Activated T-helper 1 cell treated with anti-CD3 and anti-CD28 coated beads, Interleukin-12 subunit alpha, Interleukin-12 subunit beta, Interleukin-2, Interleukin-4 antibody, amounts not matched to agents 30 ng/mL and 10 ng/mL and 1 ng/mL, durations not matched to agents 14 hours and 24 hours and 36 hours (primary cell): Measurements from ENCODE around the gene MLLT3. TPM values are rescaled to one million over a fixed set of nuclear protein-coding genes. Genes with fewer than 3 reads are reported as not detected.
"Not testable (repeated sequence)": the region's sequence is repeated elsewhere in the genome, so short reads cannot be mapped to it uniquely, and the experiment has no call there.

Source experiments
- DNase-seq: peaks from one replicate; pipeline ENCODE4 v3.0.0; 2021; ENCODE audit warnings: low spot score
- H3K27ac Mint-ChIP-seq: one replicate; pipeline ENCODE4 v1.8.0; 2021; ENCODE audit warnings: mild to moderate bottlenecking, mixed read lengths
- H3K27me3 Mint-ChIP-seq: one replicate; pipeline ENCODE4 v1.8.0; 2022; ENCODE audit warnings: mild to moderate bottlenecking, moderate library complexity, mixed read lengths; ENCODE audit not compliant: insufficient read depth
- H3K36me3 Mint-ChIP-seq: one replicate; pipeline ENCODE4 v1.8.0; 2021; ENCODE audit warnings: low read depth, mixed read lengths
- H3K4me1 Mint-ChIP-seq: one replicate; pipeline ENCODE4 v1.8.0; 2021; ENCODE audit warnings: low read depth, mixed read lengths
- H3K4me3 Mint-ChIP-seq: one replicate; pipeline ENCODE4 v1.8.0; 2021; ENCODE audit warnings: mild to moderate bottlenecking, moderate library complexity, mixed read lengths
- H3K9me3 Mint-ChIP-seq: one replicate; pipeline ENCODE4 v1.8.0; 2021; ENCODE audit warnings: mixed read lengths
- intact Hi-C: fragments of 100-400 bp; cut with micrococcal nuclease; formaldehyde crosslinking; loops from one replicate; pipeline ENCODE4 v1.15.1; 2024
- total RNA-seq: library from RNA; stranded (reverse); gene quantifications from 2 replicates; pipeline ENCODE4 v1.2.3, GENCODE V29; 2022

The MLLT3 gene
- total RNA-seq, 1 donor from 2014 or later = 36.4 TPM

DNA sequence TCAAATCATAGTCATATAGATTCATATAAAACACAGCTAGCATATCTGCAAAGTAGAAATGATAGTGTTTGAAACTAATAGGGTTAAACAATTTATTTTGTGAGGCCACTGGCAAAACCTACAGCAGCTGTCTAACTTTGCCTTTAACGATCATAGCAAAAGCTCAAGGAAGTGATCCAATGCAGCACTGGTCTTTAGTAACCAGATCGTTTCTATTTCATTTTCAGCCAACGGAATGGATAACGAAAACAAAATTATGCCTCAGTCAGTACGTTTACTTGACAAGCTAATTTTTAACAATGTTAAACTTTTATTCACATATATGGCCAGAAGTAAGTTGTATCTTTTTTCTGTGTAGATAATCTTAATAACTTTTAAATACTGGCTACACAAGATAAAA is 17.7 kb downstream of the MLLT3 start:
- no peaks in the 10 kb centered on the region for H3K9me3 Mint-ChIP-seq
- no peaks in the 10 kb centered on the region for H3K27me3 Mint-ChIP-seq
- peak overlapping the region; percentile 49 for H3K27ac Mint-ChIP-seq
- intact Hi-C loops = loop anchor here (1.0 to 5.0 kb wide), 5 partner anchors 16 to 627 kb away; no protein-coding TSS in a partner anchor
- DNase-seq = no peak
- H3K36me3 Mint-ChIP-seq = peaks cover 14% of the 10 kb centered on the region
- H3K4me3 Mint-ChIP-seq = peak overlapping the region; percentile 67
- H3K4me1 Mint-ChIP-seq = peaks cover 71% of the 10 kb centered on the region

DNA sequence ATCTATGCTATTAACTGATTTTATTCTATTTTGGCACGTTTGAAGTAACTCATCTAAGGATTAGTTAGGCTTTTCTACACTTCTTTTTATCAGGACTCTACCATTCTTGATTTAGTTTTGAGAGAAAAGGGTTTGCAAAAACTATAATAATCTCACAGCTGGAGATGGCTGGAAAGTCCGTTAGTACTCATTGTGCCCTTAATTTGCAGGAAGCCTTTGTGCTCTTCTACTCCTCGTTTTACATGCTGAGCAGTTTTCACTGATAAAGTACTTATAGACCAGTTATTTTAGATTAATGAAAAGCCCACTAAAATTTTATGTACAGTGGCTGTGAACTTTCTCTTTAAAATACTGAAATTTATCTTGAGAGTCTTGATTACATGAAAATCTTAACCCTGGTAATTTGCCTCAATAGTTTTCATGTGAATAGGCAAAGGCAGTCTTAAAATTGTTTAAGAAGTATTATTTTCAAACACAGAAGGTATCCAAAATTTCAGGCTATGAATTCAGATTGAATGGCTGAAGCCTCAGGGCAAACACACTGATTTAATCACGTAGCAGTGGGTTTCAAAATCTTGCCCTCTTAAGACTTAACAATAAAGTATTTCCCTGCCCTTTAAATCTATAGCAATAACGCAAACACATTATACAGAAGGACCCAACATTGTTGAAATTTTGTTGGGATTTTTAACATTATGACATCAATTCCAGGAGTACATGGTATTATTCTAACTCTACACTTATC is 18.6 kb downstream of the MLLT3 start:
- Mint-ChIP-seq H3K4me3 (no peak overlapping the region), H3K27me3 (no peaks in the 10 kb centered on the region), H3K4me1 (peaks cover 74% of the 10 kb centered on the region), H3K9me3 (no peaks in the 10 kb centered on the region), H3K36me3 (peaks cover 20% of the 10 kb centered on the region), H3K27ac (no peak overlapping the region)
- intact Hi-C loops = loop anchor here (1.0 to 5.0 kb wide), 5 partner anchors 17 to 626 kb away; no protein-coding TSS in a partner anchor
- DNase-seq = no peak

GRCh38 chr9:20601292-20601691 is 21.0 kb downstream of the MLLT3 start:
- Mint-ChIP-seq H3K4me3 (no peak overlapping the region), H3K27me3 (no peaks in the 10 kb centered on the region), H3K36me3 (peaks cover 26% of the 10 kb centered on the region), H3K27ac (peak overlapping the region; percentile 53), H3K9me3 (no peaks in the 10 kb centered on the region), H3K4me1 (peaks cover 74% of the 10 kb centered on the region)
- intact Hi-C loops = loop anchor here (1.0 to 5.0 kb wide), 4 partner anchors 22 to 624 kb away; no protein-coding TSS in a partner anchor
- DNase-seq = no peak

DNA sequence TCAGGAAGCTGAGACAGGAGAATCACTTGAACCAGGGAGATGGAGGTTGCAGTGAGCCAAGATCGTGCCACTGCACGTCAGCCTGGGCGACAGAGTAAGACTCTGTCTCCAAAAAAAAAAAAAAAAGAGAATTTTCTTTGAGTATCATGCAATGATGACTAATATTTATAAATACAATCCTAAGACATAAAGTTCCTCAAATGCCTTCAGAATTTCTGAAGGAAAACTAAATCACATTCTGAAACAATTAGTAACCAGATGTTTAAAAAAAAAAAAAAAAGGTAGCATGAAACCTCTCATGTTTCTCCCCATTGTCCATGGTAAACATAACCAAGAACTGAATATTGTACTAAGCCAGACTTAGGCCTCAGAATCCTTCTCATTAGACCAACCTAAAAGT is 23.1 kb downstream of the MLLT3 start:
- DNase-seq = no peak
- no peaks in the 10 kb centered on the region for H3K27me3 Mint-ChIP-seq
- H3K27ac Mint-ChIP-seq = no peak overlapping the region
- intact Hi-C loops = no loop called here
- H3K4me3 Mint-ChIP-seq = no peak overlapping the region
- H3K4me1 Mint-ChIP-seq = peaks cover 63% of the 10 kb centered on the region
- peaks cover 26% of the 10 kb centered on the region for H3K36me3 Mint-ChIP-seq
- H3K9me3 Mint-ChIP-seq = no peaks in the 10 kb centered on the region

GRCh38 chr9:20598367-20598766 is 23.9 kb downstream of the MLLT3 start:
- H3K27me3 Mint-ChIP-seq = no peaks in the 10 kb centered on the region
- H3K4me3 Mint-ChIP-seq = no peak overlapping the region
- no peaks in the 10 kb centered on the region for H3K9me3 Mint-ChIP-seq
- no peak for DNase-seq
- H3K27ac Mint-ChIP-seq = no peak overlapping the region
- H3K36me3 Mint-ChIP-seq = peaks cover 26% of the 10 kb centered on the region
- intact Hi-C loops = no loop called here
- H3K4me1 Mint-ChIP-seq = peaks cover 57% of the 10 kb centered on the region

GRCh38 chr9:20597862-20598261 is 24.4 kb downstream of the MLLT3 start:
- no peaks in the 10 kb centered on the region for H3K9me3 Mint-ChIP-seq
- H3K27me3 Mint-ChIP-seq = no peaks in the 10 kb centered on the region
- intact Hi-C loops = no loop called here
- DNase-seq = no peak
- peaks cover 57% of the 10 kb centered on the region for H3K4me1 Mint-ChIP-seq
- H3K27ac Mint-ChIP-seq = no peak overlapping the region
- no peak overlapping the region for H3K4me3 Mint-ChIP-seq
- H3K36me3 Mint-ChIP-seq = peaks cover 28% of the 10 kb centered on the region

- peaks cover 3% of the 10 kb centered on the region for H3K9me3 Mint-ChIP-seq
- intact Hi-C loops = no loop called here
- DNase-seq = no peak
- peaks cover 47% of the 10 kb centered on the region for H3K4me1 Mint-ChIP-seq
- no peak overlapping the region for H3K4me3 Mint-ChIP-seq
- no peaks in the 10 kb centered on the region for H3K27me3 Mint-ChIP-seq
- no peak overlapping the region for H3K27ac Mint-ChIP-seq
- H3K36me3 Mint-ChIP-seq = peaks cover 30% of the 10 kb centered on the region
Observed at GRCh38 chr9:20594608-20595007, 27.7 kb downstream of the MLLT3 start.

DNA sequence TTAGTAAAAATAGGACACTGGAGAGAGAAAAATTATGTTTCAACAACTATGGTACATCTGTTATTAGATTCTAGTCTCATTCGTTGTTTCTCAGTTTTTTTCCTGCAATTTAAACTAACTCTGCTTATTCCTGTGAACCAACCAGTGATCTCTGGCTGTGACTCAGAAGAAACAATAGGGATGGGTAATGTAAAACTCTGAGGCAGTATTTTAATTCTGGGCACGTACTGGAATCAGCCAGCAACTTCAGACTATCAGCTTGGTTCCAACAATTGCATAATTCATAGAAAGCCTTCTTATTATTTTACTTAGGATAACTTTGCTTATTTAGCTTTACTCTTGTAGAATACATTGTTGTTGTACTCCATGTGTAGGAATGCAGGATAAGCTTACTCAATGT is 28.8 kb downstream of the MLLT3 start:
- Mint-ChIP-seq H3K27ac (no peak overlapping the region), H3K4me3 (no peak overlapping the region), H3K9me3 (peaks cover 3% of the 10 kb centered on the region), H3K36me3 (peaks cover 24% of the 10 kb centered on the region), H3K4me1 (peaks cover 39% of the 10 kb centered on the region), H3K27me3 (no peaks in the 10 kb centered on the region)
- no peak for DNase-seq
- intact Hi-C loops = no loop called here

DNA sequence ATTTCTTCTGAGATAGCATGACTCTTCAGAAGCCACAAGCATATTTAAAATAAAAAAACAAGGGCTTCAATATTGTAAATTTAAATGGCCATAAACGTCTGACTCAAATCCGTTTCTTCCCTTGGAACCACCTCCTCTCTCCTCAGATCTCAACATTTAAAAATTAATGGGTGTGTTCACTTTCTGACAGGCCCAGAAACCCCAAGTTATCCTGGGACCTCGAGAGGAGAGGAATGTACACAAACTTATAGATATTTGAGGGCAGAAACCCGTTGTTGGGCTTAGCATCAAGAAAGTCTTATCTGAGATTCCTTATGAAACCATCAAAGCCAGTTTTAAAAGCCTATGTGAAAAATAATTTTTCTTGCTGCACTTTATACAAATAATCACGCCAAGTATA is 29.2 kb downstream of the MLLT3 start:
- H3K4me1 Mint-ChIP-seq = peaks cover 35% of the 10 kb centered on the region
- no peak overlapping the region for H3K27ac Mint-ChIP-seq

GRCh38 chr9:20592673-20593072 is 29.6 kb downstream of the MLLT3 start:
- intact Hi-C loops = no loop called here
- Mint-ChIP-seq H3K9me3 (peaks cover 3% of the 10 kb centered on the region), H3K4me3 (no peak overlapping the region), H3K4me1 (peaks cover 30% of the 10 kb centered on the region), H3K27ac (no peak overlapping the region), H3K27me3 (no peaks in the 10 kb centered on the region), H3K36me3 (peaks cover 18% of the 10 kb centered on the region)
- no peak for DNase-seq

More for the DNA sequence above, 29.2 kb downstream of the MLLT3 start:
- Mint-ChIP-seq H3K9me3 (peaks cover 3% of the 10 kb centered on the region), H3K4me3 (no peak overlapping the region), H3K27me3 (no peaks in the 10 kb centered on the region), H3K36me3 (peaks cover 21% of the 10 kb centered on the region)
- DNase-seq = no peak
- intact Hi-C loops = no loop called here

DNA sequence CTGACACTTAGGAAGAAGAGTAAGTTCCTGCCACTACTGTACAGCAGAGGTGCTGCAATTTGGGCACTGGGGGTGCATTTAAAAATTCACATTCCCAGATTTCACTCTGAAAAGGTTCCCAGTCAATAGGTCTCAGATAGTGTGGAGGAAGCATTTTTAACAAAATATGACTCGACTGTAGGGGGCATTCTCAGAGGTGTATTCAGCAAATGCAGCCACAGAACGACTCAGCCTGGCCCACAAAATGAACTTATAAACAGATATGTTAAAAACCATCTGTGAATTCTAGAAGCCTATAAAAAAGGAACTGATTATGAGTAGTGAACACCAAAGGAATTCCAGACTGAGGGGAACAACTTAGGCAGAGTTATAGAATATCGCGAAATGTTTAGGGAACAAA is 31.1 kb downstream of the MLLT3 start:
- H3K4me3 Mint-ChIP-seq = no peak overlapping the region
- peaks cover 23% of the 10 kb centered on the region for H3K36me3 Mint-ChIP-seq
- peaks cover 3% of the 10 kb centered on the region for H3K9me3 Mint-ChIP-seq
- no peak overlapping the region for H3K27ac Mint-ChIP-seq
- peaks cover 24% of the 10 kb centered on the region for H3K4me1 Mint-ChIP-seq
- intact Hi-C loops = no loop called here
- no peak for DNase-seq
- no peaks in the 10 kb centered on the region for H3K27me3 Mint-ChIP-seq

- H3K4me3 Mint-ChIP-seq = no peak overlapping the region
- DNase-seq = no peak
- intact Hi-C loops = no loop called here
- H3K4me1 Mint-ChIP-seq = peaks cover 45% of the 10 kb centered on the region
- H3K9me3 Mint-ChIP-seq = no peaks in the 10 kb centered on the region
- H3K27ac Mint-ChIP-seq = no peak overlapping the region
- H3K36me3 Mint-ChIP-seq = peaks cover 45% of the 10 kb centered on the region
- H3K27me3 Mint-ChIP-seq = no peaks in the 10 kb centered on the region
Observed at GRCh38 chr9:20584968-20585643, 37.2 kb downstream of the MLLT3 start.

DNA sequence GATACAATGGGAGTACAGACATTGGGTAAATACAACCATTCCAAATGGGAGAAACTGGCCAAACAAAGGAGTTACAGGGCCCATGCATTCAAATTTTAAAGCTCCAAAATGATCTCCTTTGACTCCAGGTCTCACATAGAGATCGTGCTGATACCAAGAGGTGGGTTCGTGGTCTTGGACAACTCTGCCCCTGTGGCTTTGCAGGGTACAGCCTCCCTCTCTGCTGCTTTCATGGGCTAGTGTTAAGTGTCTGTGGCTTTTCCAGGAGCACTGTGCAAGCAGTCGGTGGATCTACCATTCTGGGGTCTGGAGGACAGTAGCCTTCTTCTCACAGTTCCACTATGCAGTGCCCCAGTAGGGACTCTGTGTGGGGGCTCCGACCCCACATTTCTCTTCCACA is 39.2 kb downstream of the MLLT3 start:
- Mint-ChIP-seq H3K4me1 (peaks cover 55% of the 10 kb centered on the region), H3K36me3 (peaks cover 42% of the 10 kb centered on the region)
- not testable (repeated sequence) for DNase-seq, H3K4me3 Mint-ChIP-seq, H3K27me3 Mint-ChIP-seq, H3K9me3 Mint-ChIP-seq, H3K27ac Mint-ChIP-seq
- intact Hi-C loops = loop anchor here (1.0 kb wide), 1 partner anchor 9 kb away; no protein-coding TSS in a partner anchor
